Keratinocyte (primary cell): ENCODE results near the gene GABPB2. TPM values are rescaled to one million over a fixed set of nuclear protein-coding genes. Genes with fewer than 3 reads are reported as not detected.

Experiments
- DNase-seq: peaks from one replicate; pipeline ENCODE4 v3.0.0-alpha.2; 2011; ENCODE audit warnings: low read depth, missing footprints, low spot score
- FAIRE-seq: peaks from 2 replicates; lab custom pipeline; 2011; peaks lifted over from hg19 to GRCh38; lab: Jason Lieb, UNC
- H2AFZ ChIP-seq: 2 replicates; pipeline ENCODE4 v1.6.0; 2012; ENCODE audit warnings: low read length, control low read depth, inconsistent platforms; ENCODE audit not compliant: control insufficient read depth
- H3K27ac ChIP-seq: 2 replicates; pipeline ENCODE4 v1.5.1; 2011; ENCODE audit warnings: low read length; ENCODE audit not compliant: control insufficient read depth, insufficient read depth
- H3K27me3 ChIP-seq: 3 replicates; pipeline ENCODE4 v1.6.0; 2011; ENCODE audit warnings: low read length; ENCODE audit not compliant: control insufficient read depth, insufficient read depth; ENCODE audit errors: extremely low read depth
- H3K36me3 ChIP-seq, 2 experiments: 2 replicates in 1 of 2; 3 replicates in 1 of 2; pipeline ENCODE4 v1.5.1; 2011; ENCODE audit warnings: low read length in 2 of 2, mild to moderate bottlenecking in 1 of 2; ENCODE audit not compliant: control insufficient read depth in 2 of 2, insufficient read depth in 2 of 2; ENCODE audit errors: extremely low read depth in 1 of 2
- H3K4me1 ChIP-seq: 3 replicates; pipeline ENCODE4 v1.5.1; 2011; ENCODE audit warnings: low read length; ENCODE audit not compliant: control insufficient read depth, insufficient read depth; ENCODE audit errors: extremely low read depth
- H3K4me2 ChIP-seq: 3 replicates; pipeline ENCODE4 v1.6.0; 2011; ENCODE audit warnings: low read depth, low read length; ENCODE audit not compliant: control insufficient read depth, insufficient read depth; ENCODE audit errors: extremely low read depth
- H3K4me3 ChIP-seq, 3 experiments: fragments of 200-600 bp in 1 of 3; sonication (generic) in 1 of 3; 2 replicates in 2 of 3; 3 replicates in 1 of 3; pipeline ENCODE4 v1.5.1; 2011 to 2016; ENCODE audit warnings: low read length in 3 of 3, mild to moderate bottlenecking in 3 of 3, control low read depth in 2 of 3, inconsistent platforms in 1 of 3, low read depth in 1 of 3, mixed read lengths in 1 of 3, mixed run types in 1 of 3, moderate library complexity in 1 of 3; ENCODE audit not compliant: control insufficient read depth in 2 of 3, insufficient read depth in 2 of 3; ENCODE audit errors: extremely low read depth in 1 of 3
- H3K79me2 ChIP-seq: 2 replicates; pipeline ENCODE4 v1.6.0; 2012; ENCODE audit warnings: low read length; ENCODE audit not compliant: control insufficient read depth, insufficient read depth
- H3K9ac ChIP-seq: 3 replicates; pipeline ENCODE4 v1.6.0; 2011; ENCODE audit warnings: low read length; ENCODE audit not compliant: control insufficient read depth, insufficient read depth; ENCODE audit errors: extremely low read depth
- H3K9me1 ChIP-seq: 3 replicates; pipeline ENCODE4 v1.6.0; 2011; ENCODE audit warnings: low read length; ENCODE audit not compliant: control insufficient read depth, insufficient read depth; ENCODE audit errors: extremely low read depth
- H3K9me3 ChIP-seq: 2 replicates; pipeline ENCODE4 v1.5.1; 2012; ENCODE audit warnings: low read depth, low read length; ENCODE audit not compliant: control insufficient read depth
- H4K20me1 ChIP-seq: 3 replicates; pipeline ENCODE4 v1.6.0; 2011; ENCODE audit warnings: low read length; ENCODE audit not compliant: control insufficient read depth, insufficient read depth; ENCODE audit errors: extremely low read depth
- CTCF ChIP-seq, 3 experiments: IDR thresholded peaks in 1 of 3; conservative IDR thresholded peaks in 1 of 3; optimal IDR thresholded peaks in 1 of 3; 2 replicates in 2 of 3; 3 replicates in 1 of 3; pipeline versions ENCODE3 to v1.5.1; 2011; ENCODE audit warnings: low read length in 3 of 3, mild to moderate bottlenecking in 3 of 3, moderate library complexity in 2 of 3, control low read depth in 1 of 3, inconsistent platforms in 1 of 3; ENCODE audit not compliant: insufficient read depth in 2 of 3; ENCODE audit errors: extremely low read depth in 1 of 3
- EZH2 ChIP-seq: IDR thresholded peaks from one replicate; pipeline ENCODE4 v1.6.1; 2012; ENCODE audit warnings: inconsistent platforms, mild to moderate bottlenecking, low read length, moderate library complexity
- dilution Hi-C: fragments of 300-500 bp; cut with MboI; formaldehyde crosslinking; loops from one replicate; pipeline ENCODE4 v1.7.0; 2020; ENCODE audit warnings: low sequenced_read_pairs; ENCODE audit not compliant: extremely low pct_ligation_motif_present
- polyA plus RNA-seq, 5 experiments: library from polyadenylated mRNA; depleted of rRNA in 3 of 5; stranded (reverse) in 3 of 5; stranded (forward) in 1 of 5; unstranded in 1 of 5; fragments of >200 nt; gene quantifications; 1 replicate in 1 of 5; 2 replicates in 3 of 5; 3 replicates in 1 of 5; pipeline versions ENCODE4 v1.2.1 to v1.2.3, GENCODE V29; 2011 to 2012; ENCODE audit warnings: missing spikeins in 2 of 5, low read depth in 1 of 5, low replicate concordance in 1 of 5

GABPB2 gene
- polyA plus RNA-seq, 1 donor (not counting 4 experiments of a cell fraction or from before 2014, with no cell fraction given) = 13.3 TPM

GRCh38 chr1:151039521-151039920 lies 31.0 kb upstream of the GABPB2 start:
- FAIRE-seq (no peak), DNase-seq (no peak)
- no peak overlapping the region for H3K27ac ChIP-seq

GRCh38 chr1:151043163-151043562 lies 27.4 kb upstream of the GABPB2 start:
- no peaks in the 10 kb centered on the region for H4K20me1 ChIP-seq
- no peak for FAIRE-seq
- H3K9me1 ChIP-seq = no peaks in the 10 kb centered on the region
- no peaks in the 10 kb centered on the region for H3K79me2 ChIP-seq
- no peak overlapping the region for H3K4me2 ChIP-seq
- H2AFZ ChIP-seq = no peak overlapping the region
- H3K9ac ChIP-seq = no peak overlapping the region
- H3K27me3 ChIP-seq = no peaks in the 10 kb centered on the region
- no peaks in the 10 kb centered on the region for H3K9me3 ChIP-seq
- H3K36me3 ChIP-seq = no peaks in the 10 kb centered on the region
- H3K4me1 ChIP-seq = peaks cover 11% of the 10 kb centered on the region
- DNase-seq = no peak
- no peak for TF ChIP-seq EZH2
- TF ChIP-seq CTCF (optimal IDR thresholded peaks at IDR 0.05 in 1 of 3, IDR thresholded peaks at IDR 0.05 in 1 of 3, conservative IDR thresholded peaks at IDR 0.05 in 1 of 3; ENCODE audit: extremely low read depth in 1 of 3, insufficient read depth in 2 of 3, low read length in 3 of 3) = no peak
- no peak overlapping the region for H3K4me3 ChIP-seq
- dilution Hi-C loops = no loop called here
- H3K27ac ChIP-seq = no peak overlapping the region

More at GRCh38 chr1:151039521-151039920, 31.0 kb upstream of the GABPB2 start:
- Histone ChIP-seq H3K4me1 (peaks cover 8% of the 10 kb centered on the region), H3K9me1 (no peaks in the 10 kb centered on the region), H2AFZ (no peak overlapping the region), H3K9me3 (no peaks in the 10 kb centered on the region), H3K4me3 (no peak overlapping the region), H4K20me1 (no peaks in the 10 kb centered on the region), H3K36me3 (no peaks in the 10 kb centered on the region), H3K27me3 (no peaks in the 10 kb centered on the region), H3K9ac (no peak overlapping the region), H3K4me2 (no peak overlapping the region), H3K79me2 (no peaks in the 10 kb centered on the region)
- dilution Hi-C loops = no loop called here
- TF ChIP-seq CTCF (optimal IDR thresholded peaks at IDR 0.05 in 1 of 3, IDR thresholded peaks at IDR 0.05 in 1 of 3, conservative IDR thresholded peaks at IDR 0.05 in 1 of 3; ENCODE audit: extremely low read depth in 1 of 3, insufficient read depth in 2 of 3, low read length in 3 of 3) (no peak), EZH2 (no peak)
